GM10248 (cell line): ENCODE data around the gene MSI2.
"Not testable (repeated sequence)": the region's sequence is repeated elsewhere in the genome, so short reads cannot be mapped to it uniquely, and the experiment has no call there.

Experiments used
- CTCF ChIA-PET: fragments of 300-600 bp; sonication (Branson Sonifier 250); formaldehyde crosslinking; extraction: SDS; loops from one replicate; lab custom pipeline; 2021; ENCODE audit warnings: antibody characterized with exemption; lab: Yijun Ruan, JAX
- POLR2A ChIA-PET: fragments of 350-650 bp; sonication (Branson Sonifier 250); formaldehyde crosslinking; extraction: SDS; loops from one replicate; lab custom pipeline; 2020; ENCODE audit warnings: antibody characterized with exemption; lab: Yijun Ruan, JAX
- DNase-seq: peaks from one replicate; pipeline ENCODE4 v3.0.0; 2012; ENCODE audit errors: extremely low spot score
- TF ChIP-seq, protein P1 (sequence below): IDR thresholded peaks from 2 replicates; pipeline ENCODE4 v1.5.1; 2012; ENCODE audit warnings: mild to moderate bottlenecking, low read depth; ENCODE audit errors: extremely low read depth, missing control alignments, control extremely low read depth

MSI2 gene

DNA sequence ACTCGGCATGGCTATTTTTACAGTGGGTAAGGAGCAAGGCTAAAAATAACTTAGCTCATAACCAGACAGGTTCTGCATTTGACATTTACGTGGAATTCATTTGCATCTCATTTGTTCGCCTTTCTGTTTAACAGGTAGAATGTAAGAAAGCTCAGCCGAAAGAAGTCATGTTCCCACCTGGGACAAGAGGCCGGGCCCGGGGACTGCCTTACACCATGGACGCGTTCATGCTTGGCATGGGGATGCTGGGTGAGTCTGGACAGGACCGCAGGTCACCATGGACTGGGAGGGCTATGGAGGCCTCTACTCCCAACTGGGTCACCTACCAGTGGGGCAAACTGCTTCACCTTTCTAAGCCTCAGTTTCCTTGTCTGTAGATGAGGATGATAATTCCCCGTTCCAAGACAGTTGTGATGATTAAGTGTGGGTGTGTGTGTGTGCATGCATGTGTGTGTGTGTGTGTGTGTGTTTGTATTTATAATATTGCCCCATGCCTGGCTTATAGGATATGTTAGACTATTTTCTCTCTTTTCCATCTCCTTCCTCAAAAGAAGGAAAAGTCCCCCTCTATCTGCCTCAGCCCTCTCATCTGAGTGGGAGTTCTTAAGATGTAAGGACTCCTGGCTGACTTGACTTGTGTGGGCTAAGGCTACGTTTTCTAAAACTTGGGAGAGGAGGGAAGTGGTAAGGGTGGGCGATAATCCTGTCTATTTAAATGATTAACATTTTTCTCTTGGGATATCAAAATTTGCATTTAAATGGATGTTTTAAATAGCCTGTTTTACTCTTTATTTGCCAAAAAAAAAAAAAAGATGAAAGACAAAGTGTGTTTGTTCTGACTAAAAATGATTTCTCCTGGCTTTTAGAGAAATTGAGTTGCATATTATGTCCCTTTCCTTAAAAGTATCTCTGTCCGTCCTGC, 359.8 kb downstream of the MSI2 start:
- POLR2A ChIA-PET: no interaction called here
- CTCF ChIA-PET: interaction anchor here (0.9 to 2.3 kb wide), 6 partner anchors 8 to 64 kb away, joined by 3 to 7 read pairs (median 3); no protein-coding TSS in a partner anchor
- TF ChIP-seq, protein P1, sequence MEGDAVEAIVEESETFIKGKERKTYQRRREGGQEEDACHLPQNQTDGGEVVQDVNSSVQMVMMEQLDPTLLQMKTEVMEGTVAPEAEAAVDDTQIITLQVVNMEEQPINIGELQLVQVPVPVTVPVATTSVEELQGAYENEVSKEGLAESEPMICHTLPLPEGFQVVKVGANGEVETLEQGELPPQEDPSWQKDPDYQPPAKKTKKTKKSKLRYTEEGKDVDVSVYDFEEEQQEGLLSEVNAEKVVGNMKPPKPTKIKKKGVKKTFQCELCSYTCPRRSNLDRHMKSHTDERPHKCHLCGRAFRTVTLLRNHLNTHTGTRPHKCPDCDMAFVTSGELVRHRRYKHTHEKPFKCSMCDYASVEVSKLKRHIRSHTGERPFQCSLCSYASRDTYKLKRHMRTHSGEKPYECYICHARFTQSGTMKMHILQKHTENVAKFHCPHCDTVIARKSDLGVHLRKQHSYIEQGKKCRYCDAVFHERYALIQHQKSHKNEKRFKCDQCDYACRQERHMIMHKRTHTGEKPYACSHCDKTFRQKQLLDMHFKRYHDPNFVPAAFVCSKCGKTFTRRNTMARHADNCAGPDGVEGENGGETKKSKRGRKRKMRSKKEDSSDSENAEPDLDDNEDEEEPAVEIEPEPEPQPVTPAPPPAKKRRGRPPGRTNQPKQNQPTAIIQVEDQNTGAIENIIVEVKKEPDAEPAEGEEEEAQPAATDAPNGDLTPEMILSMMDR: no peak
- DNase-seq: no peak

DNA sequence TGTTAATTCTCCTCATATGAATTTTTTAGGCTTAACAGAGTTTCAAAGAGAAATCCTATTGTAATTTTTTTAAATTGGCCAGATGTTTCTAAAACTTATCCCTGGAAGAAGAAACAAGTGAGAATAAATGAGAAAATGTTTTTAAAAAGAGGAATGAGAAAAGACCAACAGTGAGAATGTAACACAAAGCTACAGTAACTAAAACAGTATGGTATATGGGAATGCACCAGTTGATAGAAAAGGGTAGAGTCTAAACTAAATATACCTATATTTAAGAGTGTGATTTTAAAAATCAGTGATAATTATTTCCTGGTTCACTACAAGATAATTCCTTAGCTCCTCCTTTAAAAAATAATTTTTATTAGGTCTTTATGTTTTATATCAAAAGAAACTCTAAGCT, 360.9 kb downstream of the MSI2 start:
- CTCF ChIA-PET: interaction anchor here (0.9 to 1.8 kb wide), 4 partner anchors 8 to 55 kb away, joined by 3 to 4 read pairs (median 4); no protein-coding TSS in a partner anchor
- DNase-seq: no peak
- TF ChIP-seq, protein P1: no peak
- POLR2A ChIA-PET: no interaction called here

DNA sequence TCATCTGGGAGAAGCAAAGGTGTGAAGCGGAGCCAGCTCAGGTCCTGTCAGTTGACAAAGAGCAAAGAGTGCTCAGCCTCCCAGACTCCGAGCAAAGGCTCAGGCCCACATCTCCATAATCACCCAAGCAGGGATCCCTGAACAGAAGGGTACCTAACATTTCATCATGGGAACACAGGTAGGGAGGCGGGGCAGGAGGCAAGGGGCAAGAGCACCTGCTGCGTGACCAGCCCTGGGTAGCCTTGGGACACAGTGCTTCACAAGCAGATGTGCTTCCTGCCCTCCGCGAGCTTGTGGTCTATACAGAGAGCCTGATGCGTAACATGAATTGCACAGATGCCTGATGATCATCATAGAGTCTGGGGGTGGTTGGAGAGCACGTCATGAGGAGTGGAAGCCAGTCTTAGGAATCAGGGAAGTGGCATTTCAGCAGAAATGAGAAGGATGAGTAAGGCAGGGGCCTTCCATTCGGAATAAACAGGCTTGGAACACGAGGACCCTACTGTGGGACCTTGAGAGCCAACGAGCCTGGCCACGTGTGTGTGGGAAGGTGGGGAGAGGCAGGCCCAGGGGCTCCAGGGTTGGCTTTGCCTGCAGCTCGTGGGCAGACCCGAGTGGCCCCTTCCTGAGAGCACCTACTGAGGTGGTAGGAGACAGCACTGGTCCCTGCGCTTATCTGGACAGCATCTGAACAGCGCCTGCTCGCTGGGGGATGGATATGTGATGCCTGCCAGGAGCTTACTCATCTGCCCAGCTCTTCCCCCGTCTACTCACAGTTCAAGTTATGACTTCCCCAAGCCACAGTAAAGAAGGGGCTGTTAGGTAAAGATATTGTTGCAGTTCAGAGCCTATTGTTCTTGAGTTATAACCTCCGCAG, 363.0 kb downstream of the MSI2 start:
- no peak for DNase-seq
- TF ChIP-seq, protein P1: no peak
- POLR2A ChIA-PET: no interaction called here
- CTCF ChIA-PET: interaction anchor here (0.9 kb wide), 1 partner anchor 376 kb away, joined by 3 read pairs; no protein-coding TSS in a partner anchor

DNA sequence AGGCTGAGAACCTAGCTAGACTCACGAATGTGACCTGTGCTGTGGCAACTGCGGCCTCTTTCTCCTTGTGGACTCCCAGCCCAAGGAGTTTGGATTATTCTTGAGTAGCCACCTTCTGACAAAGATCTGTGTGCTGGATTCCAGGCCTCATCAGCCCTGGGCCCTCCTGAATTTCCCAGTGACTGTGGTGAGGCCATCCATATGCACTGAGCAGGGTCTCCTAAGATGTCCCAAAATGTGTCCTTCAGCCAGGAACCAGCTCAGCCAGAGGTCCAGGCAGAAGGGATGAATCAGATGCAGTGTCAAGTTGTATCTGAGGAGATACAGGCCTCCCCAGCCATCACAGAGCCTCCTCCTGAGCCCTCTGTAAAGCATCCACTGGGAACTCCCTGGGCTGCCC, 364.3 kb downstream of the MSI2 start:
- no peak for DNase-seq
- POLR2A ChIA-PET: no interaction called here
- TF ChIP-seq, protein P1: no peak
- CTCF ChIA-PET: interaction anchor here (0.9 to 1.0 kb wide), 2 partner anchors 14 to 377 kb away, joined by 3 read pairs; no protein-coding TSS in a partner anchor

DNA sequence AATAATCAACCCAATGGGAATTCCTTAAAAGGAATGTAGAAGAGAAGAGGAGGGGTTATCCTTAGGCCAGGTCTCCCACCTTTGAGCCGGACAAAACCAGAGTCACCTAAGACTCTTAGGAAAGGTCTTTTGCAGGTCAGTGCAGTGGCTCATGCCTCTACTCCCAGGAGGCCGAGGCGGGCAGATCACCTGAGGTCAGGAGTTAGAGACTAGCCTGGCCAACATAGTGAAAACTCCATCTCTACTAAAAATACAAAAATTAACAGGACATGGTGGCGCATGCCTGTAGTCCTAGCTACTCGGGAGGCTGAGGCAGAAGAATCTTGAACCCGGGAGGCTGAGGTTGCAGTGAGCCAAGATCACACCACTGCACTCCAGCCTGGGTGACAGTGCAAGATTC, 365.5 kb downstream of the MSI2 start:
- POLR2A ChIA-PET, DNase-seq: not testable (repeated sequence)
- CTCF ChIA-PET: interaction anchor here (2.6 to 2.7 kb wide), 2 partner anchors 22 to 50 kb away, joined by 11 to 13 read pairs; no protein-coding TSS in a partner anchor

DNA sequence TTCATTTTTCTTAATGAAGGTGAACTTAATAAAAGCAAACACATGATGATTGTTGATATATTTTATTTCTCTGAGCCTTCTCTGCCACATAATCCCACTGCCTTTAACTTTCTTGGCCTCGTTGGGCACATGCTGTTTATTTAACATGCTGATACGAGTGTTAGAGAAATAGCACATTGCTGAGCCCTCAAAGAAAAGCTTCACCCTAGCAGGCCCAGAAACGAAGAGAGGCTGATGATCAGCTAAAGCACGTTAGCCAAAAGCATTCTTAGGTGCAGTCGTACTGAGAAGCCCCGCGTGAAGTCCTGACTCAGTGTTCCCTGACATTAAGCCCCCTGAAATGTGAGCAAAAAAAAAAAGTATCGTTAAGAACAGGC, 366.0 kb downstream of the MSI2 start:
- TF ChIP-seq, protein P1: no peak
- POLR2A ChIA-PET: no interaction called here
- CTCF ChIA-PET: interaction anchor here (0.7 to 2.7 kb wide), 6 partner anchors 7 to 254 kb away, joined by 3 to 13 read pairs (median 4); no protein-coding TSS in a partner anchor

More for the DNA sequence above, 366.0 kb downstream of the MSI2 start:
- DNase-seq: no peak
